ENCODE data around the gene RGR. TPM values are rescaled to one million over a fixed set of nuclear protein-coding genes. Genes with fewer than 3 reads are reported as not detected.

Gene RGR
- total RNA-seq (0.74 TPM), polyA plus RNA-seq (0.27 TPM)

- no peak within 1 kb of the TSS for H3K27ac ChIP-seq (ENCODE audit: low read depth)
- no peak for DNase-seq (ENCODE audit: extremely low spot score)
- H3K4me1 ChIP-seq (ENCODE audit: insufficient read depth) = no peaks in the 10 kb centered on the region
- H3K36me3 ChIP-seq (ENCODE audit: insufficient read depth) = no peaks in the 10 kb centered on the region
- H3K4me3 ChIP-seq (ENCODE audit: low read depth, low read length) = no peak within 1 kb of the TSS
- WGBS = 51% methylated on average over 9 of the region's 9 CpGs
Observed at GRCh38 chr10:84244651-84245270, at the start of gene RGR. Gene RGR (plus strand): TSS chr10:84245053. CDS start chr10:84245091, 38 bp downstream.

- no peaks in the 10 kb centered on the region for H3K36me3 ChIP-seq (ENCODE audit: insufficient read depth)
- H3K27ac ChIP-seq (ENCODE audit: low read depth) = no peak overlapping the region
- no peak for DNase-seq (ENCODE audit: extremely low spot score)
- no peak overlapping the region for H3K4me3 ChIP-seq (ENCODE audit: low read depth, low read length)
- H3K4me1 ChIP-seq (ENCODE audit: insufficient read depth) = no peaks in the 10 kb centered on the region
- 31% methylated on average over 4 of the region's 4 CpGs for WGBS
Observed at GRCh38 chr10:84196083-84196482, 48.8 kb upstream of the RGR start.

- Histone ChIP-seq H3K36me3 (ENCODE audit: insufficient read depth) (no peaks in the 10 kb centered on the region), H3K27ac (ENCODE audit: low read depth) (no peak overlapping the region), H3K4me1 (ENCODE audit: insufficient read depth) (no peaks in the 10 kb centered on the region), H3K4me3 (ENCODE audit: low read depth, low read length) (no peak overlapping the region)
- DNase-seq (ENCODE audit: extremely low spot score) = no peak
- 78% methylated on average over 5 of the region's 5 CpGs for WGBS
Observed at GRCh38 chr10:84196941-84197340, 47.9 kb upstream of the RGR start.

- no peak for DNase-seq (ENCODE audit: extremely low spot score)
- H3K27ac ChIP-seq (ENCODE audit: low read depth) = no peak overlapping the region
- no peaks in the 10 kb centered on the region for H3K4me1 ChIP-seq (ENCODE audit: insufficient read depth)
- H3K36me3 ChIP-seq (ENCODE audit: insufficient read depth) = no peaks in the 10 kb centered on the region
- no peak overlapping the region for H3K4me3 ChIP-seq (ENCODE audit: low read depth, low read length)
- WGBS = 79% methylated on average over 5 of the region's 5 CpGs
Observed at GRCh38 chr10:84197643-84198042, 47.2 kb upstream of the RGR start.

- no peak for DNase-seq (ENCODE audit: extremely low spot score)
- WGBS = 74% methylated on average over 7 of the region's 7 CpGs
- H3K27ac ChIP-seq (ENCODE audit: low read depth) = no peak overlapping the region
- no peak overlapping the region for H3K4me3 ChIP-seq (ENCODE audit: low read depth, low read length)
- H3K4me1 ChIP-seq (ENCODE audit: insufficient read depth) = no peaks in the 10 kb centered on the region
- H3K36me3 ChIP-seq (ENCODE audit: insufficient read depth) = no peaks in the 10 kb centered on the region
Observed at GRCh38 chr10:84198206-84198915, 46.5 kb upstream of the RGR start.

GRCh38 chr10:84200537-84201243, 44.2 kb upstream of the RGR start:
- Histone ChIP-seq H3K27ac (ENCODE audit: low read depth) (no peak overlapping the region), H3K4me1 (ENCODE audit: insufficient read depth) (no peaks in the 10 kb centered on the region), H3K36me3 (ENCODE audit: insufficient read depth) (no peaks in the 10 kb centered on the region), H3K4me3 (ENCODE audit: low read depth, low read length) (no peak overlapping the region)
- 66% methylated on average over 11 of the region's 11 CpGs for WGBS
- no peak for DNase-seq (ENCODE audit: extremely low spot score)

GRCh38 chr10:84201244-84201606, 43.6 kb upstream of the RGR start:
- H3K4me1 ChIP-seq (ENCODE audit: insufficient read depth) = no peaks in the 10 kb centered on the region
- 54% methylated on average over 6 of the region's 6 CpGs for WGBS
- no peaks in the 10 kb centered on the region for H3K36me3 ChIP-seq (ENCODE audit: insufficient read depth)
- no peak for DNase-seq (ENCODE audit: extremely low spot score)
- H3K27ac ChIP-seq (ENCODE audit: low read depth) = no peak overlapping the region
- no peak overlapping the region for H3K4me3 ChIP-seq (ENCODE audit: low read depth, low read length)

GRCh38 chr10:84201682-84202081, 43.2 kb upstream of the RGR start:
- Histone ChIP-seq H3K4me3 (ENCODE audit: low read depth, low read length) (no peak overlapping the region), H3K4me1 (ENCODE audit: insufficient read depth) (no peaks in the 10 kb centered on the region), H3K27ac (ENCODE audit: low read depth) (no peak overlapping the region), H3K36me3 (ENCODE audit: insufficient read depth) (no peaks in the 10 kb centered on the region)
- no peak for DNase-seq (ENCODE audit: extremely low spot score)
- 84% methylated on average over 11 of the region's 11 CpGs for WGBS

GRCh38 chr10:84202349-84202748, 42.5 kb upstream of the RGR start:
- H3K4me3 ChIP-seq (ENCODE audit: low read depth, low read length) = no peak overlapping the region
- no peak for DNase-seq (ENCODE audit: extremely low spot score)
- no peaks in the 10 kb centered on the region for H3K36me3 ChIP-seq (ENCODE audit: insufficient read depth)
- no peaks in the 10 kb centered on the region for H3K4me1 ChIP-seq (ENCODE audit: insufficient read depth)
- no peak overlapping the region for H3K27ac ChIP-seq (ENCODE audit: low read depth)
- WGBS = 82% methylated on average over 5 of the region's 5 CpGs

GRCh38 chr10:84204122-84204521, 40.7 kb upstream of the RGR start:
- 84% methylated on average over 4 of the region's 4 CpGs for WGBS

GRCh38 chr10:84204610-84205009, 40.2 kb upstream of the RGR start:
- Histone ChIP-seq H3K27ac (ENCODE audit: low read depth) (no peak overlapping the region), H3K4me1 (ENCODE audit: insufficient read depth) (no peaks in the 10 kb centered on the region), H3K4me3 (ENCODE audit: low read depth, low read length) (no peak overlapping the region), H3K36me3 (ENCODE audit: insufficient read depth) (no peaks in the 10 kb centered on the region)
- WGBS = 92% methylated on average over 4 of the region's 4 CpGs
- no peak for DNase-seq (ENCODE audit: extremely low spot score)

More at GRCh38 chr10:84204122-84204521, 40.7 kb upstream of the RGR start:
- Histone ChIP-seq H3K4me1 (ENCODE audit: insufficient read depth) (no peaks in the 10 kb centered on the region), H3K27ac (ENCODE audit: low read depth) (no peak overlapping the region), H3K4me3 (ENCODE audit: low read depth, low read length) (no peak overlapping the region), H3K36me3 (ENCODE audit: insufficient read depth) (no peaks in the 10 kb centered on the region)
- no peak for DNase-seq (ENCODE audit: extremely low spot score)

- DNase-seq (ENCODE audit: extremely low spot score) = no peak
- 35% methylated on average over 8 of the region's 8 CpGs for WGBS
- Histone ChIP-seq H3K27ac (ENCODE audit: low read depth) (no peak overlapping the region), H3K36me3 (ENCODE audit: insufficient read depth) (no peaks in the 10 kb centered on the region), H3K4me3 (ENCODE audit: low read depth, low read length) (no peak overlapping the region), H3K4me1 (ENCODE audit: insufficient read depth) (no peaks in the 10 kb centered on the region)
Observed at GRCh38 chr10:84205049-84205852, 39.6 kb upstream of the RGR start.

GRCh38 chr10:84205853-84206525, 38.9 kb upstream of the RGR start:
- no peaks in the 10 kb centered on the region for H3K36me3 ChIP-seq (ENCODE audit: insufficient read depth)
- H3K4me1 ChIP-seq (ENCODE audit: insufficient read depth) = no peaks in the 10 kb centered on the region
- no peak overlapping the region for H3K27ac ChIP-seq (ENCODE audit: low read depth)
- no peak overlapping the region for H3K4me3 ChIP-seq (ENCODE audit: low read depth, low read length)
- DNase-seq (ENCODE audit: extremely low spot score) = no peak
- WGBS = 68% methylated on average over 6 of the region's 6 CpGs
